Activated CD4-positive, alpha-beta T cell treated with anti-CD3 and anti-CD28 coated beads for 4 hours (primary cell): ENCODE measurements around the gene SLC5A6.

ENCODE experiments used
- DNase-seq, 2 donors: peaks; one replicate each; pipeline ENCODE4 v3.0.0-alpha.2; 2020

SLC5A6 gene

GRCh38 chr2:27236136-27236535 is 24.1 kb upstream of the SLC5A6 start:
- DNase-seq = no peak

DNA sequence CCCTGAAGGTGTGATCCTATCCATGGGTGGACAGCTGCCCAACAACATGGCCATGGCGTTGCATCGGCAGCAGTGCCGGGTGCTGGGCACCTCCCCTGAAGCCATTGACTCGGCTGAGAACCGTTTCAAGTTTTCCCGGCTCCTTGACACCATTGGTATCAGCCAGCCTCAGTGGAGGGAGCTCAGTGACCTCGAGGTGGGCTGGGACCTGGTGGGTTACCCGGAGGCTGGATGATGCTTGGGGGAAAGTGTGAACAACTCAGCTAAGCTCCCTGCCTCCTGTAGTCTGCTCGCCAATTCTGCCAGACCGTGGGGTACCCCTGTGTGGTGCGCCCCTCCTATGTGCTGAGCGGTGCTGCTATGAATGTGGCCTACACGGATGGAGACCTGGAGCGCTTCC is 21.3 kb upstream of the SLC5A6 start:
- no peak for DNase-seq

- no peak for DNase-seq
Measured at GRCh38 chr2:27231921-27232320, 19.9 kb upstream of the SLC5A6 start.

- DNase-seq = no peak
Measured at GRCh38 chr2:27227501-27227900, 15.4 kb upstream of the SLC5A6 start.

GRCh38 chr2:27225526-27225925 is 13.5 kb upstream of the SLC5A6 start:
- no peak for DNase-seq

DNA sequence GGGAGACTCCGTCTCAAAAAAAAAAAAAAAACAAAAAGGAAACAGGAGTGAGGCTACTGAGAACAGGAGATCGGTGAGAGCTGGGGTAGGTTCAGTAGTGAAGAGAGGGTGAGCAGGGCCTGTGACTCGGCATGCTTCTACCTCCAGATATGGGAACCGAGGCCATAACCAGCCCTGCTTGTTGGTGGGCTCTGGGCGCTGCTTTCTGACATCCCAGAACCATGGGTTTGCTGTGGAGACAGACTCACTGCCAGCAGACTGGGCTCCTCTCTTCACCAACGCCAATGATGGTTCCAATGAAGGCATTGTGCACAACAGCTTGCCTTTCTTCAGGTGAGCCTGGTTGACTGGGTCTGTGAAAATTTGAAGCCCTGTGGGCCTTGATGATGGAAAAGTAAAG is 11.3 kb upstream of the SLC5A6 start:
- DNase-seq = no peak

- DNase-seq = no peak
Measured at GRCh38 chr2:27222407-27222806, 10.3 kb upstream of the SLC5A6 start.

DNA sequence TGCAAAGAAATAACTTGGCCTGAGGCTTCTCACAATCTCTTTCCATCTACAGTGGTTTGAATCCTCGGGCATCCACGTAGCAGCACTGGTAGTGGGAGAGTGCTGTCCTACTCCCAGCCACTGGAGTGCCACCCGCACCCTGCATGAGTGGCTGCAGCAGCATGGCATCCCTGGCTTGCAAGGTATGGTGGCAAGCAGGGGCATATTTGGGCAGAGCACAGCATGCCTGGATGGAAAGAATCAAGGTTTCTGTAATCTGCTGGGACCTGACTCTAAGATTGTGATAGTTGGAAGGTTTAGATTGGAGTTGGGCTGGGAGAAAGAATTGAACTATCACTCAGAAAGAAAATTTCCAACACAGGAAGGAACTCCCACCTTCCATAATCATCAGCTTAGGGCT is 9.1 kb upstream of the SLC5A6 start:
- DNase-seq = no peak

GRCh38 chr2:27220091-27220490 is 8.0 kb upstream of the SLC5A6 start:
- no peak for DNase-seq

DNA sequence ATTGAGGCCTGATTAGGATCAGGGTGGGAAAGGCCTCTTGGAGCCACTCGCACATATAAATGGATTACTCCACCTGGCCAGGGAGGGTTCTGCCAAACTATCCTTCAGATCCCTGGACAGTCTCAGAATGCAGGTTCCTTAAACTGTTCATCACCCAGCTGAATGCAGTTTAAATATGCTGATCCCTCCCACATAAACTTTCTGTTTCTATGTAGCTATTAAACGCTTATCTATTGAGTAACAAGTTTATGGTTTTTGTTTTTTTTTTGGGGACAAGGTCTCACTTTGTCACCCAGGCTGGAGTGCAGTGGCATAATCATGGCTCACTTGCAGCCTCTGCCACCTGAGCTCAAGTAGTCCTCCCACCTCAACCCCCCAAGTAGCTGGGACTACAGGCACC is 7.0 kb upstream of the SLC5A6 start:
- no peak for DNase-seq

- DNase-seq = no peak
Measured at GRCh38 chr2:27218614-27219013, 6.5 kb upstream of the SLC5A6 start.

- peak; percentile 86 to 87 for DNase-seq
Measured at GRCh38 chr2:27217173-27218121, 5.4 kb upstream of the SLC5A6 start, which contains the start of gene CAD. CAD (plus strand) TSS chr2:27217369; CDS start chr2:27217552, 183 bp downstream.

- DNase-seq = no peak
Measured at GRCh38 chr2:27216416-27217137, 4.5 kb upstream of the SLC5A6 start.

GRCh38 chr2:27214941-27215340 is 2.9 kb upstream of the SLC5A6 start:
- no peak for DNase-seq

GRCh38 chr2:27212626-27213471 is 781 bp upstream of the SLC5A6 start:
- no peak for DNase-seq

- no peak for DNase-seq
Measured at GRCh38 chr2:27211241-27211942, 676 bp downstream of the SLC5A6 start.

DNA sequence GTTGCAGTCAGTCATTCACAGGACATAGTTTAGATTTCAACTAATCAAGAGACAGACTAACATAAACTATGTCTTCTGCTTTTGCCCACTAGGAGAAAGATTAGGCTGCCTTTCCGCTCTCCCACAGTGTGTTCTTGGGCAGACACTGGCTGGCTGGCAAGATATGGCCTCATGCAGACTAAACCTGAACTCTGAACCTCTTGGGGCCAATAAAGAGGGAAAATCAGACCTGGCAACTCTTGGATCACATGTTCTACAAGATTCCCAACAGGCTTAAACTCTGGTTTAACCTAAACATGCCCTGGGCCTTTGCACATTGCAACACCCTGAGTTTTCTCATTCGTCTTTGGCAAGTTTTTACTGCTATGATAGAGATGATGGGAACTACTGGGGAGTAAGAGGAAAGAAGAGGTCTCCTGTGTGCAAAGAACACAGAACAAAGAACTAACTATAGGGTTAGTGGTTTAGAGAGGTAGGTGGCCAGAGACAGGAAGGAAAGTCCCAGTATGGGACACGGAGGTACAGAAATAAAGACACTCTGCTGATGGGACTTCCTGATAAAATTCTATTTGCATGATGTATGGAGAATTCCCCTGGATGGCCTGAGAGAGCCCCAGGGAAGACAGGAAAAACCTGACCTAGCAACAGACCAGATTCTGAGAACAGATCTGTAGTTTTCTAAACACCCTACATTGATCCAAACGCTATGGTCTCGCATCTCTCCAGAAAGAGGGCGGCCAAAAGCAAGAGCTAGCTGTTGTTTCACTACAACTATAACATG is 2.3 kb downstream of the SLC5A6 start:
- no peak for DNase-seq

- no peak for DNase-seq
Measured at GRCh38 chr2:27208486-27209050, 3.5 kb downstream of the SLC5A6 start.

- no peak for DNase-seq
Measured at GRCh38 chr2:27206346-27206745, 5.7 kb downstream of the SLC5A6 start.

- no peak for DNase-seq
Measured at GRCh38 chr2:27205206-27205605, 6.9 kb downstream of the SLC5A6 start.

DNA sequence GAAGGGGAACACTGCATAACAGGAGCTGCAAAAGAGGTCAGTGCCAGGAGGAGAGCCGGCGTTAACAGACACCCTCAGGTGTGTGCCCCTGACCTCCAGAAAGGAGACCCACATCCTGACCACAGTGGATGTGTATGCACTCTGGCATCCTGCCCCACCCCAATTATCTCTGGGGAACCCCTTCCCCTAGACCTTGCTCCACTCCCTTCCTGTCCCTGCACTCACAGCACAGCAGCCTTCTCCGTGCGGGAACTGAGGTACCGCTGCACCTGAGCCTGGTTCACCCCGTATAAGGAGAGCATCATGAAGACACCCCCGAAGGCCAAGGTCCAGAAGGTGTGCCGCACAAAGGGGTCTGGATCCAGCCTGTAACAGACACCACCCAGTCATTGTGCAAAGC is 7.5 kb downstream of the SLC5A6 start:
- no peak for DNase-seq
